ENCODE data around the gene CD83.
"Not testable (repeated sequence)": the region's sequence is repeated elsewhere in the genome, so short reads cannot be mapped to it uniquely, and the experiment has no call there.

Gene CD83

DNA sequence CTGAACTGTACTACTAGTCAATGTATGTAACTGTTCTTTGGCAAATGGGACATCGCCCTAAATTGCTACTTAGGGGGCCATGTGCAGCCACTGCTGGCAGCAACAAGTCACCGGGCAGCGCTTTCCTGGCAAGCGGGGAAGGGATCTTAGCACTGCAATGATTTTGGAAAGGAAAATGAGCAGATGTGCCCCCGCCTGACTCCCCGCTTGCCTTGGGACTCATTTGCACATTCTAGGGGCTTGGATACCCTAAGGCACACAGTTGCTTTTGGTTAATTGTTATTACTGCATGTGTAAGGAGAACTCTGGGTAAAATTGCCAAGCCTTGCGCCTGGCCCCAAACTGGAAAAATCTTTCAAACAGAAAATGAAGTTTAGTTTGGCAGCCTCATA lies 32.2 kb downstream of the CD83 start:
- TF ChIP-seq, protein P1, sequence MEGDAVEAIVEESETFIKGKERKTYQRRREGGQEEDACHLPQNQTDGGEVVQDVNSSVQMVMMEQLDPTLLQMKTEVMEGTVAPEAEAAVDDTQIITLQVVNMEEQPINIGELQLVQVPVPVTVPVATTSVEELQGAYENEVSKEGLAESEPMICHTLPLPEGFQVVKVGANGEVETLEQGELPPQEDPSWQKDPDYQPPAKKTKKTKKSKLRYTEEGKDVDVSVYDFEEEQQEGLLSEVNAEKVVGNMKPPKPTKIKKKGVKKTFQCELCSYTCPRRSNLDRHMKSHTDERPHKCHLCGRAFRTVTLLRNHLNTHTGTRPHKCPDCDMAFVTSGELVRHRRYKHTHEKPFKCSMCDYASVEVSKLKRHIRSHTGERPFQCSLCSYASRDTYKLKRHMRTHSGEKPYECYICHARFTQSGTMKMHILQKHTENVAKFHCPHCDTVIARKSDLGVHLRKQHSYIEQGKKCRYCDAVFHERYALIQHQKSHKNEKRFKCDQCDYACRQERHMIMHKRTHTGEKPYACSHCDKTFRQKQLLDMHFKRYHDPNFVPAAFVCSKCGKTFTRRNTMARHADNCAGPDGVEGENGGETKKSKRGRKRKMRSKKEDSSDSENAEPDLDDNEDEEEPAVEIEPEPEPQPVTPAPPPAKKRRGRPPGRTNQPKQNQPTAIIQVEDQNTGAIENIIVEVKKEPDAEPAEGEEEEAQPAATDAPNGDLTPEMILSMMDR (conservative IDR thresholded peaks at IDR 0.05): no peak
- H3K27ac ChIP-seq: no peak overlapping the region

DNA sequence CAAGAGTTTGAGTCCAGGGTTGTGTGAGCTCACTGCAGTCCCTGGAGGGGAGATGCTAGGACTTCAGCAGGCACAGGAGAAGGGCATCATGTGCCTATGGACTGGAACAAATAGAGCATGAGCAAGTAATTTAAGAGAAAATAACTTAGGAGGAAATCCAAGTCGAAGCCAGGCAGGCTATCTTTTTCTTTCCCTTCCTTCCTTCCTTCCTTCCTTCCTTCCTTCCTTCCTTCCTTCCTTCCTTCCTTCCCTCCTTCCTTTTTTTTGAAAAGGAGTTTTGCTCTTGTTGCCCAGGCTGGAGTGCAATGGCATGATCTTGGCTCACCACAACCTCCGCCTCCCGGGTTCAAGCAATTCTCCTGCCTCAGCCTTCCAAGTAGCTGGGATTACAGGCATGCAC lies 33.7 kb downstream of the CD83 start:
- not testable (repeated sequence) for H3K27ac ChIP-seq

DNA sequence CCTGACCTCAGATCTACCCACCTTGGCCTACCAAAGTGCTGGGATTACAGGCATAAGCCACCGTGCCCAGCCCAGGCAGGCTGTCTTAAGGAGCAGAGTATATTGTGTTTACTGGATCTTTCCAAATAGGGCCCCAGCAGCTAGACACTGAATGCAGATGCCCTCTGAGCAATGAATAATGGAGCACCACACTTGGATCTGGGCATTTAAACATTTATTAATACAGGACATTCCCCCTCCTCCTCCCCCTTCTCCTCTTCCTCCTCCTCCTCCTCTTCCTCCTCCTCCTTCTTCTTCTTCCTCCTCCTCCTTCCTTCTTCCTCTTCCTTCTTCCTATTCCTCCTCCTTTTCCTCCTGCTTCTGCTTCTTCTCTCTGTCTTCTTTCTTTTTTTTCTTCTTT lies 34.2 kb downstream of the CD83 start:
- H3K27ac ChIP-seq: no peak overlapping the region
- TF ChIP-seq, protein P1 (conservative IDR thresholded peaks at IDR 0.05): no peak

DNA sequence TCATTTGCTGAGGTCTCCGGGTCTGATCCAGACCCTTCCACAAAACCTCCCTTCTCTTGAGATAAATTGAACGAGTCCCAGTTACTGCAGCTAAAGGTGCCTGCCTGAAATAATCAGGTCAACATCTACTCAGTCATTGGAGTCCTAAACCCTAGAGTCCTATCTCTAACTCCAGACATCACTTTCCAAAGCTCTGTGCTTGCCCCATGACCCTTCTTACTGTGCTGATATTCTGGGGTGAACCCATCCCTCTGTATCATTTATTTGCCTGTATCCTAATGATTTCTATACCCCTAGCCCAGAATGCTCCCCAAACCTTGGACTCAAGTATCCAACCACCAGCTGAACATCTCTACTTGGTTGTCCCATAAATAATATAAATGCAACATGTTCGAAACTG lies 35.7 kb downstream of the CD83 start:
- TF ChIP-seq, protein P1 (conservative IDR thresholded peaks at IDR 0.05): no peak
- no peak overlapping the region for H3K27ac ChIP-seq

DNA sequence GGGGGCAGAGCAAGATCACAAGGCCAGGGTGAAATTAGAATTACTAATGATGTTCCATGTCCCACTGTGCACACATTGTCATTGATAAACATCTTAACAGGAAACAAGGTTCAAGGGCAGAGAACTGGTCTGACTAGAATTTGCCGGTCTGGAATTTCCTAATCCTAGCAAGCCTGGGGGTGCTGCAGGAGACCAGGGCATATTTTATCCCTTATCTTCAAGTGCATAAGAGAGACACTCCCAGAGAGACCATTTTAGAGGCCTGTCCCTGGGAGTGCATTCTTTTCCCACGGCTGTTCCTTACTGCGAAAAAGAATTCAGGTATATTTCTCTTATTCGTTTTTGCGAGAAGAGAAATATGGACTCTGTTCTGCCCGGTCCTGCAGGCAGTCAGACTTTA lies 41.5 kb downstream of the CD83 start:
- no peak overlapping the region for H3K27ac ChIP-seq
- TF ChIP-seq, protein P1 (conservative IDR thresholded peaks at IDR 0.05): no peak

DNA sequence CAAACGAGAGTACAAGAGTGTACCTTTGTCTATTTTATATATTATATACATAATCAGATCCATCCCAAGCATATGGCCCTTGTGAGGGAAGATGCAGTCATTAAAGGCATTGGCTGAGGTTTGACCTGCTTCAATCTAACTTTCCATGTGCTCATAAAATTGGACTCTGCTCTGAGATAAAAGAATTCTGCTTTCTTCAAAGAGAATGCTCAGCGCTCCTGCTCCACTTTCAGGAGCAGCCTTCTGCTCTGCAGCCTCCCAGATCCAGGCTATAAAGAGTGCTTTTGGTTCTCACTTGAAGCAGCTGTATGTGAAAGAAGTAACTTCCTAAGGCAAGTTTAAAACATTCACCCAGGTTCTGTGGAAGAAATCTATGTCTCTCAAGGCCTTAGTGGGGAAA lies 45.3 kb downstream of the CD83 start:
- H3K27ac ChIP-seq: no peak overlapping the region
- TF ChIP-seq, protein P1 (conservative IDR thresholded peaks at IDR 0.05): no peak

DNA sequence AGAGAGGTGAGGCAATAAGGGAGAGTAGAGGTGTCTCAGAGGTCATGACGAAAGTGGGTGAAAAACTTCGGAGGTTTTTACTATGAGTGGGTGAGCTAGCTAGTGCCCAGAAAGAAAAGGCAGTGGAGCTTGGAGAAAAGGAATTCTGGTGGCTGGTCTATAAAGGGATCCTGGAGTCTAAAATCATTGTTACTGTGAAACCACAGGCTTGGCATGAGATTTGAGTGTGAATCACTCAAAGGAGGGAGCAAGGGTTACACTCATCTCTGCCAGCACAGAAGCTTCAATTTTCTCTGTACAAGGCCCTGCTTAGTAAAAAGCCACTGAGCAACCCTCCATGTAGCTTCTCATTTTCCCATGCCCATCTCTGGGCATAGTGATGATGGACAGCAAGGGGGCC lies 47.5 kb downstream of the CD83 start:
- H3K27ac ChIP-seq: no peak overlapping the region
- TF ChIP-seq, protein P1 (conservative IDR thresholded peaks at IDR 0.05): no peak

DNA sequence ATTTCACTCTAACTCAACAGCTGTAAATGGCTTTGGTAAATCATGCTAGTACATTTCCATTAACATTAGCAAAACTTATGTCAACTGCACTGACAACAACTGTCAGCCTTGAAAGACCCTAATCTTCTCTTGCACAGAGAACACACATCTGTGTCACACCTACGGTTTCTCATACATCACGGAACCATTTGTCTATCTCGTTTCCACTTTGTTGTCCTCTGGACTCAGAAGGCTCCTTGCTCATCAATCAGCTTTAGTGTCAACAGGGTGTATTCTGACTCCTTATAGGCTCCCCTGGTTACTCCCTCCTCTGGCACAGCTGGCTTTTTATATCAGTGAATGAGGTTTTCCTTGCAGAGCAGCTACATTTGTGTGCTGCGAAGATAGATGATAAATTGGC lies 49.3 kb downstream of the CD83 start:
- TF ChIP-seq, protein P1 (conservative IDR thresholded peaks at IDR 0.05): no peak
- H3K27ac ChIP-seq: no peak overlapping the region

All from VCaP (cell line).